Thoracic aorta (tissue), 2 donors: Measurements from ENCODE around the gene PLCD1. TPM values are rescaled to one million over a fixed set of nuclear protein-coding genes. Genes with fewer than 3 reads are reported as not detected.

Experiments
- ATAC-seq: fragments of 150-250 bp; one replicate; pipeline ENCODE4 v1.8.0; 2017; ENCODE audit warnings: low read depth; ENCODE audit not compliant: insufficient number of reproducible peaks, low FRiP score
- DNase-seq: peaks from one replicate; pipeline ENCODE4 v3.0.0-alpha.2; 2020; ENCODE audit warnings: low spot score
- H3K27ac ChIP-seq, 2 donors: fragments of 200-600 bp; sonication (generic); 1 replicate in 1 of 2; 2 replicates in 1 of 2; pipeline ENCODE4 v1.5.1; 2016; ENCODE audit warnings: mild to moderate bottlenecking in 2 of 2, moderate library complexity in 2 of 2
- H3K27me3 ChIP-seq: fragments of 200-600 bp; sonication (generic); replicated peaks from 2 replicates; pipeline ENCODE4 v1.6.0; 2016; ENCODE audit warnings: mild to moderate bottlenecking; ENCODE audit not compliant: insufficient read depth
- H3K36me3 ChIP-seq: fragments of 200-600 bp; sonication (generic); one replicate; pipeline ENCODE4 v1.5.1; 2016
- H3K4me1 ChIP-seq, 2 donors: fragments of 200-600 bp; sonication (generic); 1 replicate in 1 of 2; 2 replicates in 1 of 2; pipeline versions ENCODE4 v1.5.1 to v1.6.0; 2016; ENCODE audit warnings: low read depth in 2 of 2, mild to moderate bottlenecking in 1 of 2; ENCODE audit not compliant: control insufficient read depth in 1 of 2
- H3K4me3 ChIP-seq: fragments of 200-600 bp; sonication (generic); 2 replicates; pipeline ENCODE4 v1.5.1; 2016; ENCODE audit warnings: mild to moderate bottlenecking
- H3K9me3 ChIP-seq: fragments of 200-600 bp; sonication (generic); 2 replicates; pipeline ENCODE4 v1.5.1; 2016
- total RNA-seq, 2 donors: library from RNA; depleted of rRNA; stranded (reverse); fragments of >200 nt; gene quantifications; one replicate each; pipeline versions ENCODE4 v1.1.0 to v1.2.3, GENCODE V29; 2016
- TF ChIP-seq, protein P1 (sequence below): fragments of 200-600 bp; sonication (generic); IDR thresholded peaks from one replicate; pipeline ENCODE4 v1.5.1; 2019; ENCODE audit warnings: antibody characterized with exemption

The PLCD1 gene
- total RNA-seq, 2 donors from 2014 or later, result 34.8 to 93.3 TPM

DNA sequence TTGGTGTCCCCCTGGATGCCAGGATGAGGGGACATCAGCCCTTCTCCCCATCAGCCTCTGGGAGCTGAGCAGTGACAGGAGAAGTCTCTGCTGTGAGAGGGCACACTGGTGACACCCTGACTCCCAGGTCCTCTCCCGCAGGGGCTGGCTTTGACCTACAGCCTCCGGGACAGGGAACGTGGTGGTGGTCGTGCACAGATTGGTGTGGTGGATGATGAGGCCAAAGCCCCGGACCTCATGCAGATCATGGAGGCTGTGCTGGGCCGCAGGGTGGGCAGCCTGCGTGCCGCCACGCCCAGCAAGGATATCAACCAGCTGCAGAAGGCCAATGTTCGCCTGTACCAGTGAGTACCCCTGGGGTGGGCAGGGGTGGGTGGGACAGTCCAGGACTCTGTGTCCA, 32.1 kb downstream of the PLCD1 start:
- H3K9me3 ChIP-seq, result no peaks in the 10 kb centered on the region
- peaks cover 11 to 25% of the 10 kb centered on the region in 2 donors for H3K4me1 ChIP-seq
- DNase-seq (no peak), ATAC-seq (no peak)
- H3K27me3 ChIP-seq, result no peaks in the 10 kb centered on the region
- H3K4me3 ChIP-seq, result no peak overlapping the region
- H3K36me3 ChIP-seq, result no peaks in the 10 kb centered on the region
- H3K27ac ChIP-seq, result no peak overlapping the region
- TF ChIP-seq, protein P1, sequence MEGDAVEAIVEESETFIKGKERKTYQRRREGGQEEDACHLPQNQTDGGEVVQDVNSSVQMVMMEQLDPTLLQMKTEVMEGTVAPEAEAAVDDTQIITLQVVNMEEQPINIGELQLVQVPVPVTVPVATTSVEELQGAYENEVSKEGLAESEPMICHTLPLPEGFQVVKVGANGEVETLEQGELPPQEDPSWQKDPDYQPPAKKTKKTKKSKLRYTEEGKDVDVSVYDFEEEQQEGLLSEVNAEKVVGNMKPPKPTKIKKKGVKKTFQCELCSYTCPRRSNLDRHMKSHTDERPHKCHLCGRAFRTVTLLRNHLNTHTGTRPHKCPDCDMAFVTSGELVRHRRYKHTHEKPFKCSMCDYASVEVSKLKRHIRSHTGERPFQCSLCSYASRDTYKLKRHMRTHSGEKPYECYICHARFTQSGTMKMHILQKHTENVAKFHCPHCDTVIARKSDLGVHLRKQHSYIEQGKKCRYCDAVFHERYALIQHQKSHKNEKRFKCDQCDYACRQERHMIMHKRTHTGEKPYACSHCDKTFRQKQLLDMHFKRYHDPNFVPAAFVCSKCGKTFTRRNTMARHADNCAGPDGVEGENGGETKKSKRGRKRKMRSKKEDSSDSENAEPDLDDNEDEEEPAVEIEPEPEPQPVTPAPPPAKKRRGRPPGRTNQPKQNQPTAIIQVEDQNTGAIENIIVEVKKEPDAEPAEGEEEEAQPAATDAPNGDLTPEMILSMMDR, result no peak

DNA sequence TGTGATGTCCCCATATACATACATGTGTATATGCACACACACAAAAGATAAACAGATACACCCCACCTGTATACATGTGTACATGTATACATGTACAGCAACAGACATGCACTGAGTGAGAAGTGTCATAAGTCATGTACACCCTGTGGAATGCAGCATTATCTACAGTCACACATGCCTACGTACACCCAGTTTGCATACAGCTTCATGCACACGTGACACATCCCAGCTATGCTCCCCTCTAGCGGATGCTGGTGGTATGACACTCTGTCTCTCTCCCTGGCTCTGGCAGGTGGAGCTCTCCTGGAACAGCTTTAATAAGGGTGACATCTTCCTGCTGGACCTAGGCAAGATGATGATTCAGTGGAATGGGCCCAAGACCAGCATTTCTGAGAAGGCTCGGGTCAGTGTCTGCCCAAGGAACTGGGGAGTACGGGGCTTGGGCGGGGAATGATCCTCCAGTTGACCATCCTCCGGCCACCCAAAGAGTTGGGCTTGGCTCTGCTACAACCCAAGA, 32.6 kb downstream of the PLCD1 start:
- no peak overlapping the region for H3K4me3 ChIP-seq
- TF ChIP-seq, protein P1, result peak; percentile 95
- H3K9me3 ChIP-seq, result no peaks in the 10 kb centered on the region
- ATAC-seq (no peak), DNase-seq (no peak)
- no peaks in the 10 kb centered on the region for H3K36me3 ChIP-seq
- no peaks in the 10 kb centered on the region for H3K27me3 ChIP-seq
- H3K4me1 ChIP-seq, result peaks cover 11 to 25% of the 10 kb centered on the region in 2 donors
- no peak overlapping the region for H3K27ac ChIP-seq

DNA sequence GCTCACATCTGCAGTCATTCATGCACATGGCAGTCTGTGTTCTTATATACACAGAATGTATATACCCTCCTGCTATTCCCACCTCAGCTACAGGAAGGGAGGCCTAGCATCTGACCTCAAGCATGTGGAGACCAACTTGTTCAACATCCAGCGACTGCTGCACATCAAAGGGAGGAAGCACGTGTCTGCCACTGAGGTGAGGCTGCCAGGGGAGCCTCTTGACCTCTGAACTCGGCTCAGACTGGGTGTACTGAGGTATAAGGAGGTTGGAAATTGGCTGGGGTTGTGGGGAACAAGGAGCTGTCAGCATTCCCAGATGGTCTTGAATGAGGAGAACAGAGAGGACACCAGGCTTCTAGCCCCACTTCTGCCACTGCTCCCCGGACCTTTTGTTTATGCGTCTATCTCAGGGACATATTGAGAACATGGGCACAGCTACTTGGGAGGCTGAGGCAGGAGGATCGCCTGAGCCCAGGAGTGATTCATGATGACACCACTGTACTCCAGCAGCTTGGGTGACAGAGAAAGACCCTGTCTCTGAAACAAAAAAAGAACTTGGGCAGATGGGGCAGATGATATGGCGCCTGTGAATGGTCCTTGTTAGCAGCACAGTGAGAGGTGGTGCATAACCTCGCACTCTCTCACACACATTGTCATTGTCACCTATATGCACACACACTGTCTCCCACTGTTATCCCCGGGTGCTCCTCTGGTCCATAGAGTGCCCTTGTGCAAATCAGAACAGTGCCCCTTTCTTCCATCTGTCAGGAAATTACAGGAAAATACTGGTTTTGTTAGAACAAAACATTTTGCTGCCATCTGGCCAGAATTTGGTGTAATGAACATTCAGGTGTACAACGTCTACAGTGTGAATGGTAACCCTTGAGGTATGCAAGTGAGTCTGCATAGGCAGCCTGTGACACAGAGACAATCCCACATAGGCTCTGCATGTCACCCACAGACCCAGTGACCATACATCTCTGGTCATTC, 33.5 kb downstream of the PLCD1 start:
- TF ChIP-seq, protein P1, result no peak
- peaks cover 11 to 25% of the 10 kb centered on the region in 2 donors for H3K4me1 ChIP-seq
- ATAC-seq (no peak), DNase-seq (no peak)
- no peaks in the 10 kb centered on the region for H3K9me3 ChIP-seq
- no peak overlapping the region for H3K4me3 ChIP-seq
- H3K27me3 ChIP-seq, result no peaks in the 10 kb centered on the region
- H3K27ac ChIP-seq, result no peak overlapping the region
- no peaks in the 10 kb centered on the region for H3K36me3 ChIP-seq

DNA sequence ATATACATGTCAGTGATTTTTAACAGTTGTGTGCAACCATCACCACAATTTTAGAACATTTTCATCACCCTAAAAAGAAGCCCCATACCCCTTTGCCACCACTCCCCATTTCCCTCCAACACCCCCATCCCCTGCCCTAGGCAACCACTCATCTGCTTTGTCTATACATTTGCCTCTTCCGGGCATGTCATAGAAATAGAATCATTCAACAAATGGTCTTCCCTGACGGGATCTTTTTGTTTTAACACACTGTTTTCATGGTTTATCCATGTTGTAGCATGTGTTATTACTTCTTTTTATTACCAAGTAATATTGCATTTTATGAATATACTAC, 34.8 kb downstream of the PLCD1 start:
- H3K27ac ChIP-seq, result peak overlapping the region; percentile 45 to 56
- no peak for DNase-seq
- no peaks in the 10 kb centered on the region for H3K27me3 ChIP-seq
- peak overlapping the region; percentile 73 for H3K4me3 ChIP-seq
- TF ChIP-seq, protein P1, result no peak
- H3K9me3 ChIP-seq, result no peaks in the 10 kb centered on the region
- no peaks in the 10 kb centered on the region for H3K36me3 ChIP-seq
- peaks cover 11 to 25% of the 10 kb centered on the region in 2 donors for H3K4me1 ChIP-seq
- no peak for ATAC-seq

DNA sequence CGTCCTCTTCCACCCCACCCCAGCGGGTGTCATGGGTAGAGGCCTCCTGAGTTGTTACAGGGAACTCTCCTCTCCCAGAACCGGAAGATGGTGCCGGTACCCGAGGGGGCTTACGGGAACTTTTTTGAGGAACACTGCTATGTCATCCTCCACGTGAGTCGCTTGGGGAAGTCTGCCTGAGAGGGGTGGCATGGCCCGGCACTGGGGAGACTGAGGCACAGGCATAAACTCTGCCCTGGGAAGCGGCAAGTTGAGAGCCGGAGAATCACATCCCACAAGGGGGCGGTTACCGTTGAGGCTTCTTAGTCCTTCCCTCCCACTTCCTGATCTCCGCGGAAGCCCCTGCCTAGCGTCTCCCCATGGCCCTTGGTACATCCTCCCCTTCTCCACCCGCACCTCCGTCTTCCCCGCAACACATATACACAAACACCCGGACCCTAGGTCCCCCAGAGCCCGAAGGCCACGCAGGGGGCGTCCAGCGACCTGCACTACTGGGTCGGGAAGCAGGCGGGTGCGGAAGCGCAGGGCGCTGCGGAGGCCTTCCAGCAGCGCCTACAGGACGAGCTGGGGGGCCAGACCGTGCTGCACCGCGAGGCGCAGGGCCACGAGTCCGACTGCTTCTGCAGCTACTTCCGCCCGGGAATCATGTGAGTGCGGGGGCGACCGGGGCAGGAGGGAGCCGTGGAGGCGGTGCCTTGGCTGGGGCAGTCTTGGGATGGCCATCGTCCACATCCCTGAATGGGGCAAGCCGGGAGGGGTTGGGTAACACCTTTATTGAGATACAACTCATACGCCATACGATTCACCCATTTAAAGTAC, 35.4 kb downstream of the PLCD1 start:
- H3K4me1 ChIP-seq, result peaks cover 11 to 25% of the 10 kb centered on the region in 2 donors
- no peaks in the 10 kb centered on the region for H3K27me3 ChIP-seq
- H3K4me3 ChIP-seq, result peak overlapping the region; percentile 73
- DNase-seq (peak; percentile 65), ATAC-seq (peak; percentile 35)
- TF ChIP-seq, protein P1, result no peak
- peak overlapping the region; percentile 45 to 56 for H3K27ac ChIP-seq
- H3K36me3 ChIP-seq, result no peaks in the 10 kb centered on the region
- no peaks in the 10 kb centered on the region for H3K9me3 ChIP-seq
